DMS 273 (cell line): Measurements from ENCODE around the gene SEC14L3.

ENCODE experiments used
- DNase-seq: peaks from one replicate; lab custom pipeline; 2025; ENCODE audit not compliant: unreplicated experiment; lab: John Stamatoyannopoulos, UW

The SEC14L3 gene

DNA sequence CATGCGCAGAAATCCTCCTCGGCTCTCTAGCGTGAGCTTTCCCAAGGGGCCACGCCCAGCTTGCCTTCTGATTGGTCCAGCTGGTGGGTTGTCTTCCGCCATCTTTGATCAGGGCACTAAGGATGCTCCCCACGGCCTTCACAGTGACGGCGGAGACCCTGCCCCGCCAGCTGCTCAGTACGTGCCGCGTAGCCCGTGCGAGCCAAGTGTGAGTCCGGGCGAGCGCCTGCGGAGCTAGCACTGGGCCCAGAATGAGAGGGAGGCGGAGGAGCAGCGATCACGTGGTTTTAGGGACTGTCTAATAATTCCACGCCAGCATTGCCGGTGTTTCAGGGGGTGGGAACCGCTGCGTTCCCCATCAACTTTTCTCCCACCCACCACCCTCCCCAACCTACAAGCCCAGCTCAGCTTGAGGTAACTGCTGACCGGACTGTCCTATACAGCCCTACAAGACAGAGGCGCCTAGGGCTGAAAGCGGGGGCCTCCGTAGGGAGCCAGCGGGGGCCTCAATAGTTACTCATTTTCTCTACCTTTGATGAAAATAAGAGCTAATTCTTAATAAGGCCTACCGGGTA, 47.8 kb downstream of the SEC14L3 start:
- peak; percentile 99 for DNase-seq

- no peak for DNase-seq
Observed at GRCh38 chr22:30423301-30423958, 48.4 kb downstream of the SEC14L3 start.

DNA sequence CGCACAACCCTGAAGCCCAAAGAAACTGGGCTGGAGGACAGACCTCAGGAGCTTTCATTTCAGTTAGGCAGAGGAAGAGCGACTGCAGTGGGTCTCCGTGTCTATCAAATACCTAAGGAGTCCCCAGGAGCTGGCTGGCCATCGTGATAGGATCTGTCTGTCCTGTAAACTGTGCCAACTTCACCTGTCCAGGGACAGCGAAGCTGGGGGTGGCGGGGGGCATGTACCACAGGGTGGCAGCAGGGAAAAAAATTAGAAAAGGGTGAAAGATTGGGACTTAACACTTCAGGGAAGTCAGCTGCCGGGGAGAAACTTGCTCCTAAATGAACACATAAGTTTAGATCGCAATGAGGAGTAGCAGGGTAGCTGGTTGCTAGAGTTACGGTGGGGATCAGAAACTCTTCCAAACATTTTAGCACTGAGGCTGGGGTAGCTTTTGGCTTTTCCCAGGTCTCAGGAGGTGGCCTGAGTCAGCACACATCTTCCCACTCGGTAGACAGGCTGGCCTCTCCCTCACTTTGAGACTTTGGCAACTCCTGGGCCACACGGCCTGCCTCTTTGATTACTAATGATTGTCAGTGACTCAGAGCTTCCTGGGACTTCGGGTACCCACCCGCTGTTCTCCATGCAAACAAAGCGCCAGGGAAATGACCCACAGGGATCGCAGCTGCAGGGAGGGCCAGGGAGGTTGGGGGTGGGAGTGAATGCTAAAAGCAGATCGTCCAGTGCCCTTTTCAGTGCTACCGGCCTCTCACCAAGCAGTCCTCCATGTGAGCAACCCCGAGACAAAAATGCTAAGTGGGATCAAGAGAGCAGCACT, 49.1 kb downstream of the SEC14L3 start:
- DNase-seq: peak; percentile 64

- DNase-seq: no peak
Observed at GRCh38 chr22:30421695-30422480, 49.9 kb downstream of the SEC14L3 start.

DNA sequence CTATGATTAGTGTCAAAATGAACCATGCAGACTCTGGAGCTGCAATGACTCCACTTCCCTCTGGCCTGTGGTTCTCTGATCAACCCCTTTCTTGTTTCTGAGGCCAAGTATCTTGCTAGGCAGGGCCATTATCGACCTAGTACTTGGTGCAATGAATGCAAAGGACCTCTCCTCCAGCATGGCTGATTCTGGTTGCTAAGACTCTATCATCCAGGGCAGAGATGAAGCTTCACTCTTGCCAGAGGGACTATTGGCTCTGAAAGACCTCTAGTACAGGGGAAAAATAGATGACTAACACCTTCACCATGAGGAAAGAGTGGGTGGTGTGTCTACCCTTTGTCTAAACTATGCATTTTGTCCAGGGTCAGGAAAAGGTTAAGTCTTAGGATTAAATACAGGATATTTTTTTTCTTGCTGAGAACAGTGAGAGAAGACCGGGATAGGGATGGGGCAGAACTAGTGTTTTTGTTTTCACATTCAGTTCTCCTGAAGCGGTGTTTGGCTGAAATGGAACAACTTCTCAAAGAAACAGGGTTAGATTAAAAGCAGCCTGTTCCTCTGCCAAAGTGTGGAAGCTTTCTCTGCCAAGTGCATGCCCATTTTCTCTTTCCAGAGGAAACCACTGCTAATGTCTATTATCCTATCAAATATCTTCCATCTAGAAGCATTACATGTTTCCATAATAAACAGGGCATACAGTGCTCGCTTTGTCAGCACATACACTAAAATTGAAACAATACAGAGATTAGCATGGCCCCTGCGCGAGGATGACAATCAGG, 51.3 kb downstream of the SEC14L3 start:
- no peak for DNase-seq

GRCh38 chr22:30416837-30417236, 55.0 kb downstream of the SEC14L3 start:
- DNase-seq: no peak

GRCh38 chr22:30416403-30416802, 55.4 kb downstream of the SEC14L3 start:
- no peak for DNase-seq

DNA sequence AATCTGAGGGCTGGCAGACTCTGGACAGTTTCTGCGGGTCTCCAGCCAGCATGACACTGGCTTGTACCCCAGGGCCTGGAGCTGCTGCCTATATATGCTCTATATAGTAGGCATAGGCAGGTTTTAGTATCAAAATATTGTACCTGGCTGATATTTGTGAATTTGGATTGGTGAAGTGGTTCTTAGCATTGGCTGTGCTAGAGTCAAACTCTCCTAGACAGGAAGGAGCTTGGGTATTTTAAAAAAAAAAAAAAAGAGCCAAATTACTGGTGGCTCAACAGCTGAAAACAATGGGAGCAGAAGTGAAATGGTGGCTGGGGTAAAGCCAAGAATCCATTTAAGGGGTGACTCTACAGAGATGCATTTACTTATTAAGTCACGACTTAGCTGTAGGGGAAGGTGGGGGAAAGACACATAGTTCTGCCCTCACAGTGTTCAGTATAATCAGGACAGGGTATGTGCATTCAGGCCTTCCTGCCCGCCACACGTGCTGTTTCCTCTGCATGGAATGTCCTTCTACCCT, 57.2 kb downstream of the SEC14L3 start:
- DNase-seq: no peak

DNA sequence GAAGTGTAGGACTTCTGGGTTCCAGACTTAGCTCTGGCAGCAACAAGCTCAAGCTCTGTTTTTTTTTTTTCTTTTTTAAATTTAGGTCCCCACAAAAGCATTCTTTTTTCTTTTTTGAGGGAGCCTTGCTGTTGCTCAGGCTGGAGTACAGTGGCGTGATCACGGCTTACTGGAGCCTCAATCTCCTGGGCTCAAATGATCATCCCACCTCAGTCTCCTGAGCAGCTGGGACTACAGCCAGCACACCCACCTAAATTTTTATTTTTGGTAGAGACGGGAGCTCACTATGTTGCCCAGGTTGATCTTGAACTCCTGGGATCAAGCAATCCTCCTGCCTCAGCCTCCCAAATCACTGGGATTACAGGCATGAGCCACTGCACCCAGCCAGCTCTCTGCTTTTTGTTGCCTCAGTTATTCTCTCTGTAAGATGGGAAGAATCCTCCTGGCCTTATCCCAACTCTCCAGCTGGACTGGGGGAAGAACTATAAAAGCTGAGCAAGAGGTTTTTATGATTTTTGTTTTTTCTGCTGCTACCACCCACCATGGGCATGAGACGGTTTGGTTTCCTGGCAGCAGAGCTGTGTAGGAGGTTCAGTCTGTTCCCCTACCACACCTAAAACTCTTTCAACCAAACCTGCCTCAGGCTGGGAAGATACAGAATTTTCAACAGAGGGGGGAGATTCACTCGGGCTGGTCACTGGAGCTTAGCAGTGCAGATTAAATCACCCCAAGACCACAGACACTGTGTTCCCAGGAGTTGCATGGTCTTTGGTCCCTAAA, 57.9 kb downstream of the SEC14L3 start:
- no peak for DNase-seq

GRCh38 chr22:30413001-30413400, 58.8 kb downstream of the SEC14L3 start:
- no peak for DNase-seq

GRCh38 chr22:30411780-30412179, 60.0 kb downstream of the SEC14L3 start:
- no peak for DNase-seq
